A172 (cell line): ENCODE data around the gene ZNF687. TPM values are rescaled to one million over a fixed set of nuclear protein-coding genes. Genes with fewer than 3 reads are reported as not detected.
"Not testable (repeated sequence)": the region's sequence is repeated elsewhere in the genome, so short reads cannot be mapped to it uniquely, and the experiment has no call there.

ENCODE experiments used
- DNase-seq: peaks from one replicate; pipeline ENCODE4 v3.0.0-alpha.2; 2015; ENCODE audit warnings: low spot score
- total RNA-seq: library from RNA; depleted of rRNA; stranded (reverse); fragments of >200 nt; shearing (Covaris generic); gene quantifications from 2 replicates; pipeline ENCODE4 v1.2.3, GENCODE V29; 2014; rRNA removed

Gene ZNF687, protein sequence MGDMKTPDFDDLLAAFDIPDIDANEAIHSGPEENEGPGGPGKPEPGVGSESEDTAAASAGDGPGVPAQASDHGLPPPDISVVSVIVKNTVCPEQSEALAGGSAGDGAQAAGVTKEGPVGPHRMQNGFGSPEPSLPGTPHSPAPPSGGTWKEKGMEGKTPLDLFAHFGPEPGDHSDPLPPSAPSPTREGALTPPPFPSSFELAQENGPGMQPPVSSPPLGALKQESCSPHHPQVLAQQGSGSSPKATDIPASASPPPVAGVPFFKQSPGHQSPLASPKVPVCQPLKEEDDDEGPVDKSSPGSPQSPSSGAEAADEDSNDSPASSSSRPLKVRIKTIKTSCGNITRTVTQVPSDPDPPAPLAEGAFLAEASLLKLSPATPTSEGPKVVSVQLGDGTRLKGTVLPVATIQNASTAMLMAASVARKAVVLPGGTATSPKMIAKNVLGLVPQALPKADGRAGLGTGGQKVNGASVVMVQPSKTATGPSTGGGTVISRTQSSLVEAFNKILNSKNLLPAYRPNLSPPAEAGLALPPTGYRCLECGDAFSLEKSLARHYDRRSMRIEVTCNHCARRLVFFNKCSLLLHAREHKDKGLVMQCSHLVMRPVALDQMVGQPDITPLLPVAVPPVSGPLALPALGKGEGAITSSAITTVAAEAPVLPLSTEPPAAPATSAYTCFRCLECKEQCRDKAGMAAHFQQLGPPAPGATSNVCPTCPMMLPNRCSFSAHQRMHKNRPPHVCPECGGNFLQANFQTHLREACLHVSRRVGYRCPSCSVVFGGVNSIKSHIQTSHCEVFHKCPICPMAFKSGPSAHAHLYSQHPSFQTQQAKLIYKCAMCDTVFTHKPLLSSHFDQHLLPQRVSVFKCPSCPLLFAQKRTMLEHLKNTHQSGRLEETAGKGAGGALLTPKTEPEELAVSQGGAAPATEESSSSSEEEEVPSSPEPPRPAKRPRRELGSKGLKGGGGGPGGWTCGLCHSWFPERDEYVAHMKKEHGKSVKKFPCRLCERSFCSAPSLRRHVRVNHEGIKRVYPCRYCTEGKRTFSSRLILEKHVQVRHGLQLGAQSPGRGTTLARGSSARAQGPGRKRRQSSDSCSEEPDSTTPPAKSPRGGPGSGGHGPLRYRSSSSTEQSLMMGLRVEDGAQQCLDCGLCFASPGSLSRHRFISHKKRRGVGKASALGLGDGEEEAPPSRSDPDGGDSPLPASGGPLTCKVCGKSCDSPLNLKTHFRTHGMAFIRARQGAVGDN
- total RNA-seq, result 34.7 and 36.2 TPM in 2 replicates

GRCh38 chr1:151281969-151282882 lies at the start of gene ZNF687:
Gene ZNF687, plus strand, starts transcription at chr1:151282299. Its CDS starts 3,993 bp downstream, at chr1:151286292.
- peak; percentile 100 for DNase-seq

DNA sequence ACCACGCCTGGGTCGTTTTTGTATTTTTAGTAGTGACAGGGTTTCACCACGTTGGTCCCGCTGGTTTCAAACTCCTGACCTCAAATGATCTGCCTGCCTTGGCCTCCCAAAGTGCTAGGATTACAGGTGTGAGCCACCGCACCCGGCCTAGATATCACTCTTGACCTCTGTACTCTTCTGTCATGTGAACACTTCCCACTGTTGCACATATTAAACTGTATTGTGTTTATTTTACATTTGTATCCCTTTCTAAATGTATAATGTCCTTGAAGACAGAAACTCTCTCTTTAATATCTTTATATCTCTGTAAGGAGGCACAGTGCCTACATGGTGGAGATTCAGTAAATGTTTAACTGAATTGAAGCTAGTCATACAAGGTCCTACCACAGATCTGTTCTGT lies 46.9 kb upstream of the ZNF687 start:
- DNase-seq, result no peak

DNA sequence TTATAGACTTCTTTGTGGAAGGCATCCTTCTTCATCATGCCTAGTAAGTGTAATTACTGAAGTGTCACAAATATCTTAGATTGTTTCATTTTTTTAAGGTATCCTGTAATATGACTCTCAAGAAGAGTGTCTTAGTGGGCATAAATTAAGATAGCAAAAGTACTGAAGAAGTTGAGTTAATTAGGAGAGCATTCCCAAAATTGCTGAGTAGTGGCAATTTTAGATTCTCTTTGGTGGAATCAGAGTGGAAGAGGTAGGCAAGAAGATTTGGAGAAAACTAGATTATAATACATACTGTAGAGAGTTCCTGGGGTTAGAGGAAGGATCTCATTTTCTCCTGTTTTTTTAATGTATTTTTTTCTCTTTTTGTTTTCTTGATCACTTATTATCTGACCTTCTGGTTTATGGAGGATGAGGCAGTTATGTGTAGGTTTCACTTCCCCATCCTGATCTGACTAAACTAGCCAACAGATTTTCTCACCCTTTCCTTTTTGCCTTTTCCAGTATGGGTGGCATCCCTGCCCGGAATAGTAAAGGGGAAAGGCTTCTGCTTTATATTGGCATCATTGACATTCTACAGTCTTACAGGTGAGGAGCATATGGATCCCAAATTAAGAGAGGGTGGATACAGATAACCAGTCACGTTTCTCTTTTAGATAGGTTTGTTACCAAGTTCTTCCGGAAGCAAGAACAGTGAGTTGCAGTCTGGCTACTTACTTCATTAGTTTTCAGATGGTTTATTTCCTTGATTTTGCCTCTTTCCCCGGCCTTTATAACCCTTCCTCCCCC lies 44.2 kb upstream of the ZNF687 start:
- DNase-seq, result no peak

DNA sequence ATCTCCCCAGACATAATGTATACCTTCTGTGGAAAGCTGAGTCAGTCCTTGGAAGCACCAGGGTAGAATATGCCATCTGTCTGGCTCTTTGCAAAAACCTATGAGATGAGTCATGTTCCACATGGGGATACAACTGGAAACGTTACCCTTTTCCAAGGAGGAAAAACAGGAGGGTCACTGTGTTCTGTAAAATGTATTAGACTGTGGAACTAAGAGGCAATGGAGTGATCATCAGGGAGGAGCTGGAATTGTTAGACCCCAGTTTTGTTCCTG lies 43.7 kb upstream of the ZNF687 start:
- DNase-seq, result peak; percentile 92

DNA sequence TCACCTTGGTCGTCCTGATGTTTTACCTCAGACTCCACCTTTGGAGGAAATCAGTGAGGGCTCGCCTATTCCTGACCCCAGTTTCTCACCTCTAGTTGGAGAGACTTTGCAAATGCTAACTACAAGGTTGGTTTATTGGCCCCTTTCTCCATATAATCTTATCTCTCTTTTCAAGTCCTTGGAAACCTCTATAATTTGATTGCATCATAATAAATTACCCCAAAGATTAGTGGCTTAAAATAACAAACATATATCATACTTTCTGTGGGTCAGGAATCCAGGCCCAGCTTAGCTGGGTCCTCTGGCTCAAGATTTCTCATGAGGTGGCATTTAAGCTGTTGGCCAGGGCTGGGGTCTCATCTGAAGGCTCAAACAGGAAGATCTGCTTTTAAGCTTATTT lies 39.7 kb upstream of the ZNF687 start:
- DNase-seq, result no peak

DNA sequence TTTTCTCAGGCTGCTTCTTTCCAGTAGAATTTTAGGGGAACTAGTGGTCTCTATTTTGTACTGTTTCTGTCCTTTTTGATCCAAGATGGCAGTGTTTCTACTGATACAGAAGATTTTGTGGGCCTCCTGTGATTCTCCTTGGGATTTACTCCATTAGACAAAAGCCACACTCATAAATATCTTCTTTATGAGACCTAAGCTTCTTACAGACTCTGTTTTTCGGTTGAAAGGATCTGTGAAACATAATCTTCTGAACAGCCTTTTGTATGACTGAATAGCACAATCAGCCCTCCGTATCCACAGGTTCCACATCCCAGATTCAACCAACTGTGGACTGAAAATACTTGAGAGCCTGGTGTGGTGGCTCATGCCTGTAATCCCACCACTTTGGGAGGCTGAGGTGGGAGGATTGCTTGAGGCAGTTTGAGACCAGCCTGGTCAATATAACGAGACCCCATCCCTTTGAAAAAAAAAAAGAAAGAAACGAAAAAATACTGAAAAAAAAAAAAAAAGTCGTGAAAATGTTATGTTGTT lies 38.3 kb upstream of the ZNF687 start:
- DNase-seq, result no peak

DNA sequence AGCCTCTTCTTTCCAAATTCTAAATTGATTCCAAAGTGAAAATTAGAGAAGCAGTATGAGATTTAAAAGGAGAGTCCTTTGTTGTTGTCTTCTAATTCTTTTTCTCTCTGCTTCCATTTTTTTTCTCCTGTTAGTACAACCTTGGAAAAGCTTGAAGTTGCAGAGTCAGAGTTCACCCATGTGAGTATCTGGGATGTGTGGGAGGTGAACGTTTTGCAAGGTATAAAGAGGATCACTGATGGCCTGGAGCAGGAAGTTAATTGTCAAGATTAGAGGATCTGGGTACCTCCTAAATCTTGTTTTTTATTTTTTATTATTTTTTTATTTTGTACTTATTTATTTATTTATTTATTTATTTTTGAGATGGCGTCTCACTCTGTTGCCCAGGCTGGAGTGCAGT lies 35.3 kb upstream of the ZNF687 start:
- DNase-seq, result no peak

GRCh38 chr1:151251656-151252470 lies 30.2 kb upstream of the ZNF687 start:
- DNase-seq, result peak; percentile 92

- peak; percentile 99 for DNase-seq
These were observed 27.6 kb upstream of the ZNF687 start, which contains the start of gene PSMD4 for GRCh38 chr1:151254217-151255213. Gene PSMD4, plus strand, starts transcription at chr1:151254734. Its CDS starts 49 bp downstream, at chr1:151254783.

DNA sequence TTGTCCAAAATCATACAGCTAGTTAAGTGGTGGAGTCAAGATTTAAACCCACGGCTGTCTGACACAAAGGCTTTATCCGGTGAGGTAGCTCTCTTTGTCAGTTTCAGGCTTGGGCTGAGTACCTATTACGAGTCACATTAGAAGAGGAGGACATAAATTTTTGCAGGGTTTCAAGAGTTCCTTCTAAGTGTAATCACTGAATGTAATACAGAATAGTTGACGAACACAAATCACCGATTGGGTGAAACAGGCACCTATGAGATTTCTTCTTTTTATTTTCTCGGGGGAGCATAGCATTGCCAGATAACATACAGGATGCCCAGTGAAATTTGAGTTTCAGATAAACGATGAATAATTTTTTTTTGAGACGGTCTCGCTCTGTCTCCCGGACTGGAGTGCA lies 26.7 kb upstream of the ZNF687 start:
- peak; percentile 38 for DNase-seq

GRCh38 chr1:151259351-151259750 lies 22.7 kb upstream of the ZNF687 start:
- no peak for DNase-seq

DNA sequence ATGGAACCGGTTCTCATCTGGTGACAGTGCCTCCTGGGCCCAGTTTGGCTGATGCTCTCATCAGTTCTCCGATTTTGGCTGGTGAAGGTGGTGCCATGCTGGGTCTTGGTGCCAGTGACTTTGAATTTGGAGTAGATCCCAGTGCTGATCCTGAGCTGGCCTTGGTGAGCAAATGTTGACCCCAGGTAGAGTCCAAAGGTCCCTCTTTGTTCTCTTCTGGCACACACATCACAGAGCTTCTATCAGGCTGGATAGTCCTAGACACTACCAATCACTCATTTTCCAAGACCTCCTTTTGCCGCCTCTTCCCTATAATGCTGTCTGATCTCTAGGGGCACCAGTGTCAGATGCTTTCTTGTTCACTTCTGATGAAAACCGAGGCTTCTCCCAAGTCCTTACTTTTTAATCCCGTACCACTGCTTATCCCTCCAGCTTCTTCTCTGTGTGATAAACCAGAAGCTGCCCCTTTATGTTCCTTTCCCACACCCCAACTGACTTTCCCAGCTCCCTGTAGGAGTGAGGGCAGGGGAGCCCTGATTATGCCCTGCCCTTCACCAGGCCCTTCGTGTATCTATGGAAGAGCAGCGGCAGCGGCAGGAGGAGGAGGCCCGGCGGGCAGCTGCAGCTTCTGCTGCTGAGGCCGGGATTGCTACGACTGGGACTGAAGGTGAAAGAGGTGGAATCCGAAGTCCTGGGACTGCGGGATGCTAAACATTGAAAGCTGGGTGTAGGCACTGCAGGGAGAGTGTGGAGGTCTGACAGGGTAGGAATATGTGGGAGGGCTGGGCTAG lies 16.5 kb upstream of the ZNF687 start:
- no peak for DNase-seq

- DNase-seq, result no peak
These were observed 15.8 kb upstream of the ZNF687 start for GRCh38 chr1:151266315-151266714.

DNA sequence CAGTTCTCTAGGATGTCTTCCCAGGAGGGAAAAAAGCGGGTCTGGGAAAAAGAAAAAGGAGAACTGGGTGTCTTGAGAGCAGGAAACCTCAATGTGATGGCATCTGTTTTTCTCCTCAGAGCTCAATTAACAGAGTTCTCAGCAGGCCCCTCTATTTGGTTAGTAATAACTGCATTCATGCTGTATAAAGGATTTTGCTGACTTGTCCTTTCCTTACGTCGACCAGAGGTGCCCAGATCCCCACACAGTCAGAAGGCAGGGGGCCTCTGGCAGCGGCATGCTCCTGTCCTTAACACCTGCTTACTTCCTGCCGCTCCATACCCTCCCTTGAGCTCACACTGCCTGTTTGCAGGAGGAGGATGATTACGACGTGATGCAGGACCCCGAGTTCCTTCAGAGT lies 15.3 kb upstream of the ZNF687 start:
- DNase-seq, result no peak

DNA sequence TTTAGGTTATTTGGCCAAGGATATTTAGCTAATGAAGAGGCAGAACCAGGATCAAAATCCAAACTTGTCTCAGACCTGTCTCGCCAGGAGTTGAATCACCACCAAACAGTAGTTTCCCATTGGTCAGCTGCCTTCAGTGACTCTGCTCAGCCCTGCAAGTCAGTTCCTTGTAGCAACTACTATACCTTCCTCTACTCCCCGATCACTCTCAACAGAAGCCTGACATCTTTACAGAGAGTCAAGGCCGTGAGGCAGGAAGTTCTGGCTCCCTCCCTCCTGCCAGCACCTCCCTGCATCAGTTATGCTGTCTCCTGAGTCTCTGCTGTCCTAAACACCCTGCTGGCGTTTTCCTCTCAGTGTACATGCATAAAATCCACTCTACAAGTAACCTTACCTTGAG lies 14.3 kb upstream of the ZNF687 start:
- peak; percentile 26 for DNase-seq

DNA sequence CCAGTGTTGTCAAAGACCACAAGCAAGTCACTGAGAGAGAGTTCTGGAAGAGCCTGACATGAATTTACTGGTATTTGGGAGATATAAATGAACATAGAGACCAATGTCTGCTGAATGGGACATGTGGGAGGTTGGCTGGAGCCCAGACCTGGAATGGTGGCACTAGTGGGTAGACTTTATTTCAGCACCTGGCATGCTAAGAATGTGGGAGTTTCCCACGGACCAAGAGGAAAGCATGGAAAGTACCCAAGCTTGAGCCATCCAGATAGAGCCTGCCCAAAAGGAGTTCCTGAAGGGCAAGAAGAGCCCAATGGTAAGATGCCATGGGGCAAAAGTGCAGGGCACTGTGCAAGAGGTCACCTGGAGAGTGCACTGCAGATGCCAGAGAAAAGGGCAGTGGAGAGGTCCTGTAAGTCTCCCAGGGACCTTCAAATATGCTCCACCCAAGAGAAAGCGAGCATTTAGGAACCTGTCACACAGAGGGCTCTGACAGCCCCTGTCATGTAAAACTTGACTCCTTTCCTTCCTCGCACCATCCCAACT lies 8.1 kb upstream of the ZNF687 start:
- peak; percentile 67 for DNase-seq

- DNase-seq, result not testable (repeated sequence)
These were observed 6.8 kb upstream of the ZNF687 start for GRCh38 chr1:151275341-151275740.
